ENCODE measurements around the gene UPK1A. TPM values are rescaled to one million over a fixed set of nuclear protein-coding genes. Genes with fewer than 3 reads are reported as not detected.

Gene UPK1A
- total RNA-seq, 1 experiment from 2014 or later: not detected

DNA sequence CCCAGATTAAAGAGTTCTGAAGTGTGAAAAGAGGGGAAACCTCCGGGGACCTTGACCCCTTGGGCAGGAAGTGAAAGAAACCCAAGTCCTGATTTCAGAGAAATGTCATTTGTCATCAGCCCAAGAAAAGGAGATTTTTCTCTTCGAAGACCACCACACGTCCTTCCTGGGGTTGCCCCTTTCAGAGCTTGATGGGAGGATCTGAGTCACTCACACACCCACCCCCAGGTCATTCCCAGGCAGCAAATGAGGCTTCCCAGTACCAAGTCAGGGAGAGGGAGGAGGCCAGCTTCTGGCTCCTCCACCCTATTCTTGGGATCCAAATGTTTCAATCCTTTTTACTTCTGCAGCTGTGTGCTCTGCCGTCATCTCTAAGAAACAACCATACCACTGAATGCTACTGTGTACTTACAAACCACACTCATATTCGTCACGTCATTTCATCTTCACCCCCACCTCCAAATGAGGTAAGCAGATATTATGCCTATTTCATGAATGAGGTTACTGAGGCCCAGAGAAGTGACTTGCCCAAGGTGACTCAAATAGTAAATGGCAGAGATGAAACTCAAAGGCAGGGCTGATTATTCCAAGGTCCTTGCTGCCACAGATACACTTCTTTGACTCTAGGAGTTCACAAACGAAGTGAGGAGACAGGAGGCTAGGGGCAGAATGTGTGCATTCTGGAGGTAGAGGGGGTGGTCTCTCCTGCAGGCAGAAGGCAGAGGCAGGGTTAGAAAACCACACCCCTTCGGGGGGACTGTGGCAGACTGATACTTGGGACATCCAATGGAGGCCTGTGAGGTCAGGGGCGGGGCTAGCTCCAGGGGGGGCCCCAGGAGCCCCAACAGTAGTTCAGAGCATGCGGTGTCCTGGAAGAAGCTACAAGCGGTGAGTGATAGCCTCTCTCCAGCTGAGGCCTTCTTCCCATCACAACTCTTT lies 46.5 kb downstream of the UPK1A start:
- ChIA-PET POLR2A (ENCODE audit: low non-redundant PET) (no interaction called here), CTCF (no interaction called here)
- no peak overlapping the region for H3K27ac ChIP-seq (ENCODE audit: low read depth, low read length, poor library complexity, severe bottlenecking)
- no peak for TF ChIP-seq CTCF (conservative IDR thresholded peaks at IDR 0.05; ENCODE audit: low read depth, low read length)
- TF ChIP-seq EZH2 (IDR thresholded peaks at IDR 0.05; ENCODE audit: borderline replicate concordance, low read depth, low read length, poor library complexity, severe bottlenecking): no peak
- BruUV-seq (replicated peaks): no TSS peak
- no peak overlapping the region for H3K4me3 ChIP-seq (ENCODE audit: low read depth, low read length, poor library complexity, severe bottlenecking)
- DNase-seq (ENCODE audit: low spot score): no peak
- H3K4me1 ChIP-seq (ENCODE audit: insufficient read depth, low read length, poor library complexity, severe bottlenecking): peaks cover 5% of the 10 kb centered on the region
- intact Hi-C loops (cut with micrococcal nuclease; ENCODE audit: unreplicated experiment): no loop called here
- H3K9me3 ChIP-seq (ENCODE audit: low read depth, low read length, poor library complexity, severe bottlenecking): no peaks in the 10 kb centered on the region
- H3K36me3 ChIP-seq (ENCODE audit: insufficient read depth, low read length, poor library complexity, severe bottlenecking): no peaks in the 10 kb centered on the region
- peaks cover 14% of the 10 kb centered on the region for H3K27me3 ChIP-seq (replicated peaks; ENCODE audit: insufficient read depth, low read depth, low read length, poor library complexity)

DNA sequence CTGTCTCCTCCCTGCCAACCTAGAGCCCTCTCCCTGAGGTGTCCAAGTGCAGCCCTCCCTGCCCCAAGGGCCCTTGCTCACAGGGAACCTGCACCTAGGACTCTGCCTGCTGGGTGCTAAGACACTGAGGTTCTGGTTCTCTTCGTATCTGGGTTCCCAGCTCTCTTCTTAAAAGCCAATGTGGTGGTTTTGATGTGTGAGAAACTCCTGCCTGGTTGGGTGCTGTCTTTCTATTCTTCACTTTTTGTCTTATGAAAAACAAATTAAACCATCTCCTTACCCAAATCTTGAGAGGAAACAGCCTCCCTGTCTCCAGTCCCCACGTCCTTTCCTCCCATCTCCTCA lies 47.2 kb downstream of the UPK1A start:
- Histone ChIP-seq H3K9me3 (ENCODE audit: low read depth, low read length, poor library complexity, severe bottlenecking) (no peaks in the 10 kb centered on the region), H3K4me1 (ENCODE audit: insufficient read depth, low read length, poor library complexity, severe bottlenecking) (peaks cover 5% of the 10 kb centered on the region), H3K4me3 (ENCODE audit: low read depth, low read length, poor library complexity, severe bottlenecking) (no peak overlapping the region), H3K27ac (ENCODE audit: low read depth, low read length, poor library complexity, severe bottlenecking) (no peak overlapping the region), H3K36me3 (ENCODE audit: insufficient read depth, low read length, poor library complexity, severe bottlenecking) (no peaks in the 10 kb centered on the region), H3K27me3 (replicated peaks; ENCODE audit: insufficient read depth, low read depth, low read length, poor library complexity) (peaks cover 7% of the 10 kb centered on the region)
- BruUV-seq (replicated peaks): no TSS peak
- intact Hi-C loops (cut with micrococcal nuclease; ENCODE audit: unreplicated experiment): no loop called here
- TF ChIP-seq CTCF (conservative IDR thresholded peaks at IDR 0.05; ENCODE audit: low read depth, low read length) (no peak), EZH2 (IDR thresholded peaks at IDR 0.05; ENCODE audit: borderline replicate concordance, low read depth, low read length, poor library complexity, severe bottlenecking) (no peak)
- POLR2A ChIA-PET (ENCODE audit: low non-redundant PET): no interaction called here
- no peak for DNase-seq (ENCODE audit: low spot score)
- CTCF ChIA-PET: no interaction called here

DNA sequence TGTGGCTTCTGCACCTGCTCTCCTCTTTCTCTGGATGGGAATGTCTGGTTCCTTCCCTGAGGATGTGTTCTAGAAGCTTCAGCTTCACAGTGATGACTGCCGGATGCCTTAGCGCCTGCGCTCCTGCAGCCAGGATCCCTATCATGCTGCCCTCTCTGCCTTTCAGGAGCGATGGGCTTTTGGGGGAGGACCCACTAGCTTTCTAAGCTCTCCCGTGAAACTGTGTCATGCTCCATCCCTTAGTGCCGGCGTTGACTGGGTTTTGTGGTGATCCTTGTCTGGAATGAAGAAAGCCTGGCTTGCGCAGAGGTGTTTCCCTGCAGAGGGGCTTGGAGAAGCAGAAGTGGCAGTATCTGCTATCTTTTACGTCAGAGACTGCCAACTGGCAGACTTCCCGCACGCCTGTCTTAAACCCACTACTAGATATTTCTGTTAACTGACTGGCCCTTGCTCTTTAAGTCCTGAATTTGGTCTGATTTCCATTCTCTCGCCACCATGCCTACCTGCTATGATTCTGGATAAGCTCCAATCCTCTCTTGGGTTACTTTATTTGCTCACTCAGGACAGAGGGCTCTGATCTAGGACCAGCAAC lies 47.7 kb downstream of the UPK1A start:
- H3K4me3 ChIP-seq (ENCODE audit: low read depth, low read length, poor library complexity, severe bottlenecking): no peak overlapping the region
- DNase-seq (ENCODE audit: low spot score): no peak
- no peaks in the 10 kb centered on the region for H3K36me3 ChIP-seq (ENCODE audit: insufficient read depth, low read length, poor library complexity, severe bottlenecking)
- CTCF ChIA-PET: interaction anchor here (1.0 kb wide), 1 partner anchor 12 kb away, joined by 3 read pairs; no protein-coding TSS in a partner anchor
- no peaks in the 10 kb centered on the region for H3K9me3 ChIP-seq (ENCODE audit: low read depth, low read length, poor library complexity, severe bottlenecking)
- POLR2A ChIA-PET (ENCODE audit: low non-redundant PET): interaction anchor here (0.6 kb wide), 1 partner anchor 447 kb away, joined by 3 read pairs; no protein-coding TSS in a partner anchor
- H3K27ac ChIP-seq (ENCODE audit: low read depth, low read length, poor library complexity, severe bottlenecking): no peak overlapping the region
- no TSS peak for BruUV-seq (replicated peaks)
- TF ChIP-seq CTCF (conservative IDR thresholded peaks at IDR 0.05; ENCODE audit: low read depth, low read length) (no peak), EZH2 (IDR thresholded peaks at IDR 0.05; ENCODE audit: borderline replicate concordance, low read depth, low read length, poor library complexity, severe bottlenecking) (no peak)
- peaks cover 6% of the 10 kb centered on the region for H3K4me1 ChIP-seq (ENCODE audit: insufficient read depth, low read length, poor library complexity, severe bottlenecking)
- intact Hi-C loops (cut with micrococcal nuclease; ENCODE audit: unreplicated experiment): no loop called here
- peaks cover 4% of the 10 kb centered on the region for H3K27me3 ChIP-seq (replicated peaks; ENCODE audit: insufficient read depth, low read depth, low read length, poor library complexity)
